Activated naive CD4-positive, alpha-beta T cell treated with anti-CD3 and anti-CD28 coated beads for 36 hours (primary cell): ENCODE measurements around the gene SUPT5H. TPM values are rescaled to one million over a fixed set of nuclear protein-coding genes. Genes with fewer than 3 reads are reported as not detected.

Source experiments
- CTCF ChIA-PET: fragments of 350-600 bp; sonication (Branson Sonifier 250); formaldehyde crosslinking; loops from one replicate; lab custom pipeline; 2021; ENCODE audit warnings: antibody characterized with exemption; lab: Charles Lee
- DNase-seq: peaks from one replicate; pipeline ENCODE4 v3.0.0-alpha.2; 2020
- H3K27ac Mint-ChIP-seq: one replicate; pipeline ENCODE4 v1.8.0; 2021; ENCODE audit warnings: mild to moderate bottlenecking, mixed read lengths
- H3K27me3 Mint-ChIP-seq: one replicate; pipeline ENCODE4 v1.8.0; 2021; ENCODE audit warnings: low read depth, mixed read lengths
- H3K36me3 Mint-ChIP-seq: one replicate; pipeline ENCODE4 v1.8.0; 2021; ENCODE audit warnings: low read depth, mixed read lengths
- H3K4me1 Mint-ChIP-seq: one replicate; pipeline ENCODE4 v1.8.0; 2021; ENCODE audit warnings: low read depth, mixed read lengths
- H3K4me3 Mint-ChIP-seq: one replicate; pipeline ENCODE4 v1.8.0; 2021; ENCODE audit warnings: mild to moderate bottlenecking, moderate library complexity, mixed read lengths
- H3K9me3 Mint-ChIP-seq: one replicate; pipeline ENCODE4 v1.8.0; 2021; ENCODE audit warnings: mixed read lengths
- intact Hi-C: fragments of 100-400 bp; cut with micrococcal nuclease; formaldehyde crosslinking; loops from one replicate; pipeline ENCODE4 v1.15.1; 2023
- total RNA-seq, 2 experiments: library from RNA; stranded (reverse); gene quantifications; one replicate each; pipeline ENCODE4 v1.2.3, GENCODE V29; 2021

Gene SUPT5H
- total RNA-seq, result 100 to 1,000 TPM; 129 to 139 TPM

DNA sequence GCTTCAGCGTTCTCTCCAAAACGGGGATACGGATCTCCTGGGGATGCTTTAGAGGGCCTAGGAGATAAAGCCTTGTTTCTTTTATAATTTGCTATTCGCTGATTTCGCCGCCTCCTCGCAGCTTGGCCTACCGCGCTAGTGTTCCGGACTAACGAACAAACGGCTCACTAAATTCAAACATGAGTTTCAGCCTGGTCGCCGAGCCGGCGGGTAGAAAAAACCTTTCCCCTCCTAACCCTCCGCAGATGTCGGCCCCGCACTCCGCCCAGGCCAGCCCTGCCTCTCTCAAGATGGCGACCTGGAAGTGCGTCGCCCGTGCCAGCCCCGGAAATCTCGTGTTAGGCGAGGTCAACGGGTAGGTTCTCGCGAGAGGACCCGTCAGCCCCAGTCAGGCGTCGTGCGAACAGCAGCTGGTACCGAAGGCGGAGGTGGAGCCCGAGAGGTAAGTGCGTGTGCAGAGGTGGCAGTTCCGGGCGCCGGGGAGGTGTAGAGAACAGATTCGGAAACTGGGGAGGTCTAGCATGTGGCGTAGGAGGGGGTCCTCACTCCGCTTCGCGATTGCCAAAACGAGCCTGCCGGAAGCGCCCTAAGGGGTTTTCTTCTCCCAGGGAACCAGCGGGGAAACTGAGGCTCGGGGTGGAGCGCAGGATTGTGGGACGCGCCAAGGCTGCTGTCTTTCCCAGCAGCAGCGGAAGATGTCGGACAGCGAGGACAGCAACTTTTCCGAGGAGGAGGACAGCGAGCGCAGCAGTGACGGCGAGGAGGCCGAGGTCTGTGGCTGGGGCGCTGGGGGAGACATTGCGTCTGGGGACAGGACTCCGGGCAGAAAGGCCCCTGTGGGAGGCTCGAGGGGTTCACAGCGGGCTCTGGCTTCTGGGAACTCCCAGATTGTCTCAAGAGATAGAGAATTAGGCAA lies at the start of gene SUPT5H:
Gene SUPT5H (plus strand): TSS at position 387 of the 916 bp plus-strand sequence. CDS start 309 bp downstream, at position 696.
- H3K27ac Mint-ChIP-seq, result peak within 1 kb of the TSS; percentile 96

DNA sequence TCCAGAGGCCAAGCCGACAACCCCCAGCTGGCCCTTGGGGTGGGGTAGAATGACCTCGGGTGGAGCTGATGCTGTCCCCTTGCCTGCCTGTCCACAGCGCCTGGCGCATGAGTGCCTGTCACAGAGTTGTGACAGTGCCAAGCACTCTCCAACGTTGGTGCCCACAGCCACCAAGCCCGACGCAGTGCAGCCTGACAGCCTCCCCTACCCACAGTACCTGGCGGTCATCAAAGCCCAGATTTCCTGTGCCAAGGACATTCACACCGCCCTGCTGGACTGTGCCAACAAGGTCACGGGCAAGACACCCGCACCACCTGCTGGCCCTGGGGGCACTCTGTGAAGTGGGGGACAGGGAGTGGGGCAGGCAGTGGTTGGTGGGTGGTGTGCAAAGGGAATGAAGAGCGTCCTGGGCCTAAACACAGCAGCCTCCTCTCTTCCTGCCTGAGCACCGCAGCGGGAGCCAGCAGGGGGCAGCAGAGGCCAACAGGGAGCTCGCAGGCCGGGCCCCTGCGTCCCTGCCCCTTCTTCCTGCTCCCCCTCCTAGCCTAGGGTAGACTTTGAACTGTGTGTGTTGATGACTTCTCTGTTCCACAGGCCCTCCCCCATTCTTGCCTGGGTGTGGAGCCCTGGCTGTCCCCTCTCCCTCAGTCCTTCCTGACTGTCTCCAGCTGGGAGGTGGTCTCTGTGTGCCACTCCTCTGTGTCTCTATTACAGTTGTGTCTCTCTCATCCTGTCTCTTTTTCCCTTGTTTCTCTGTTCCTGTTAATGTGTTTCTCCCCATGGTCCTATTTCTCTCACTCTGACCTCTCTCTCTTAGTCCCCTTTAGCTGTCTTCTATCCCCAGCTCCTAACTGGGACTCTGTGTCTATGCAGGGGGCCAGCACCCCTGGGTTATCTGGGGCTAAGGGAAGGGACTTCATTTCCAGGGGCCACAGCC lies 47.8 kb upstream of the SUPT5H start:
- CTCF ChIA-PET, result interaction anchor here (0.8 to 3.6 kb wide), 8 partner anchors 10 to 135 kb away, joined by 3 to 97 read pairs (median 4); partner anchors contain the start of genes EID2B, GMFG, PLEKHG2 and RPS16
- Mint-ChIP-seq H3K4me1 (peaks cover 63% of the 10 kb centered on the region), H3K9me3 (no peaks in the 10 kb centered on the region), H3K36me3 (peaks cover 18% of the 10 kb centered on the region), H3K27ac (peak overlapping the region; percentile 91), H3K27me3 (no peaks in the 10 kb centered on the region), H3K4me3 (peak overlapping the region; percentile 34)
- DNase-seq, result peak; percentile 96
- intact Hi-C loops, result loop anchor here (1.0 to 2.0 kb wide), 4 partner anchors 15 to 185 kb away; partner anchors contain the start of genes EID2B and PLEKHG2

More for the DNA sequence above, at the start of gene SUPT5H:
- CTCF ChIA-PET, result interaction anchor here (0.6 to 4.1 kb wide), 3 partner anchors 10 to 105 kb away, joined by 3 to 13 read pairs (median 5); partner anchors contain the start of gene RPS16
- H3K4me1 Mint-ChIP-seq, result peaks cover 48% of the 10 kb centered on the region
- peak; percentile 99 for DNase-seq
- H3K4me3 Mint-ChIP-seq, result peak within 1 kb of the TSS; percentile 99
- H3K27me3 Mint-ChIP-seq, result no peaks in the 10 kb centered on the region
- intact Hi-C loops, result loop anchor here (1.0 to 10.0 kb wide), 7 partner anchors 9 to 549 kb away; partner anchors contain the start of genes EID2, FBL, PLEKHG2 and TIMM50
- no peaks in the 10 kb centered on the region for H3K9me3 Mint-ChIP-seq
- peaks cover 36% of the 10 kb centered on the region for H3K36me3 Mint-ChIP-seq

DNA sequence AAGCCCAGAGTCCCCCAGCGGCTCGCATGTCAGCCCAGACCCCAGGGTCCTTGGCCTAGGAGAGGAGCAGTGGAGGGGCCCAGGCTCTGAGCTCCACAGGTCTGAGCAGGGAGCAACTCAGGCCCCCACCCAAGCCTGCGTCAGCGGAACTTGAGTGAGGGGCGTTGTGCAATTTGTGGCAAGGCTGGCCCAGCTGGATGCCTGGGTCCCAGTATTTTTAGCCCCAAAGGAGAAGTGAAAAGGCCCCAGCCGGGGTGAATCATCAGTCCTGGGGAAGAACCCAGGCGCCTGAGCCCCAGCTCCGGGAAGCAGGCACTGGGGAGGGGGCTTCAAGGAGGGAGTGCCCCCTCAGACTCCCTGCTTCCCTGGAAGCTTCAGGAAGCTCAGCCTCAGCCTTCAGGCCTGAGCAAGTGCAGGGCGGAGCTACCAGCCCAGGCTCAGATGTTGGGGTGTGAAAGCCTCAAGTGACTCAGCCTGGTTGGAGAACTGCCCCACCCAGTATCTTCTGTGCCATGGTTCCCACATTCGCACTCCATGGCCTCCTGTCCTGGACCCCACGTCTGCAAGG lies 47.0 kb upstream of the SUPT5H start:
- intact Hi-C loops, result loop anchor here (1.0 kb wide), 2 partner anchors 32 to 186 kb away; no protein-coding TSS in a partner anchor
- CTCF ChIA-PET, result interaction anchor here (0.8 to 3.6 kb wide), 8 partner anchors 10 to 134 kb away, joined by 3 to 97 read pairs (median 4); partner anchors contain the start of genes EID2B, GMFG, PLEKHG2 and RPS16
- Mint-ChIP-seq H3K4me3 (peak overlapping the region; percentile 34), H3K9me3 (no peaks in the 10 kb centered on the region), H3K4me1 (peaks cover 62% of the 10 kb centered on the region), H3K36me3 (peaks cover 18% of the 10 kb centered on the region), H3K27ac (peak overlapping the region; percentile 91), H3K27me3 (no peaks in the 10 kb centered on the region)
- DNase-seq, result peak; percentile 81

DNA sequence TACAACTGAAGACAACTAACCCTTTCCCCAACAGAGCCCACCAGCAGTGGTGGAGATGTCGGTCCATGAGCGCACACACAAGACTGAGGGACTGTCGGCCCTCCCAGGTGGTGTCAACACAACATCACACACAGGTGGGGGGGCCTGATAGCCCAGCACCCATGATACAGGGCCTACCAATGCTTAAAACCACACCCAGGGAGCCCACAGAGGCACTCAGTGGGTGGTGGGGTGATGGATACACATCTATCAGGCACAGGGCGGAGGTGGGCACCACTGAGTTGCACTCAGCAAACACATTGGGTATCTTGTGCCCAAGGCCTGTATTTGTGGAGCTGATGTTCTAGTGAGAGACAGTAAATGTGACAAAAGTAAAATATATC lies 45.7 kb upstream of the SUPT5H start:
- peak overlapping the region; percentile 39 for H3K27ac Mint-ChIP-seq
- H3K4me3 Mint-ChIP-seq, result no peak overlapping the region
- DNase-seq, result no peak
- H3K4me1 Mint-ChIP-seq, result peaks cover 64% of the 10 kb centered on the region
- peaks cover 13% of the 10 kb centered on the region for H3K36me3 Mint-ChIP-seq
- intact Hi-C loops, result loop anchor here (5.0 to 10.0 kb wide), 2 partner anchors 1028 to 1215 kb away; partner anchors contain the start of gene SERTAD1
- H3K9me3 Mint-ChIP-seq, result no peaks in the 10 kb centered on the region
- H3K27me3 Mint-ChIP-seq, result no peaks in the 10 kb centered on the region
- CTCF ChIA-PET, result interaction anchor here (2.0 to 4.7 kb wide), 2 partner anchors 8 to 12 kb away, joined by 7 to 45 read pairs; partner anchors contain the start of genes MED29 and PLEKHG2

DNA sequence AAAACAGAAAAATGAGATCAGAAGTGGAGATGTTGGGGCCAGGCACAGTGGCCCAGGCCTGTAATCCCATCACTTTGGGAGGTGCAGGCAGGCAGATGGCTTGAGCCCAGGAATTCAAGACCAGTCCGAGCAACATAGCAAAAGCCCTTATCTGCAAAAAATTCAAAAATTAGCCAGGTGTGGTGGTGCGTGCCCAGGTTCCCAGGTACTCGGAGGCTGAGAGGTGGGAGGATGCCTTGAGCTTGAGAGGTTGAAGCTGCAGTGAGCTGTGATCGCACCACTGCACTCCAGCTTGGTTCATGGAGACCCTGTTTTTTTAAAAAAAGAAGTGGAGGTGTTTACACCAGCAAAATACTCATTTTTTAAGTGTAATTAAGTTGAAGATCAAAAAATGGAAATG lies 45.3 kb upstream of the SUPT5H start:
- Mint-ChIP-seq H3K4me3 (no peak overlapping the region), H3K4me1 (peaks cover 67% of the 10 kb centered on the region), H3K36me3 (peaks cover 12% of the 10 kb centered on the region), H3K27ac (no peak overlapping the region), H3K9me3 (no peaks in the 10 kb centered on the region), H3K27me3 (no peaks in the 10 kb centered on the region)
- intact Hi-C loops, result loop anchor here (5.0 to 10.0 kb wide), 2 partner anchors 1027 to 1215 kb away; partner anchors contain the start of gene SERTAD1
- CTCF ChIA-PET, result interaction anchor here (2.0 to 4.7 kb wide), 2 partner anchors 8 to 12 kb away, joined by 7 to 45 read pairs; partner anchors contain the start of genes MED29 and PLEKHG2
- no peak for DNase-seq

DNA sequence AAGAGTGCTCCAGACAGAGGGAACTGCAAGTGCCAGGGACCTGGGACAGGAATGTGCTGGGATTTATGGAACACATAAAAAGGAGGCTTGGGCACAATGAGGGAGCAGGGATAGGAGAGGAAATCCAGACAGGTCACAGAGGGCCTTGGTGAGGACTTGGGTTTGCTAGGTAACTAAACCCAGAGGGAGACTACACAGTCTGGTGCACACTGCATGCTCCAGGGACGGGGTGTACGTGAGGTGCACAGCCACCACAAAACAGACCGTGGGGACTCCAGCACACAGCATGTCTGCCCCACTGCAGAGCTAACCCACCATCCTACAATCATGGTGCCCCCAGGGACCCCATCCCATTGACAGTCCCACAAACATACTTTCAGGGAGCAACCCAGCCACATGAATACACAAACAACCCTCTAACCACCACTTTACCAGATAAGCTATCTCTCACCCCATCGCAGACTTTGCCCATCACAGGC lies 44.3 kb upstream of the SUPT5H start:
- Mint-ChIP-seq H3K4me1 (peaks cover 73% of the 10 kb centered on the region), H3K36me3 (peaks cover 6% of the 10 kb centered on the region), H3K27ac (peak overlapping the region; percentile 93), H3K9me3 (no peaks in the 10 kb centered on the region), H3K27me3 (no peaks in the 10 kb centered on the region), H3K4me3 (peak overlapping the region; percentile 84)
- no peak for DNase-seq
- intact Hi-C loops, result loop anchor here (5.0 to 10.0 kb wide), 2 partner anchors 1026 to 1214 kb away; partner anchors contain the start of gene SERTAD1
- CTCF ChIA-PET, result interaction anchor here (1.3 to 4.7 kb wide), 3 partner anchors 10 to 132 kb away, joined by 6 to 45 read pairs (median 7); partner anchors contain the start of genes EID2B, MED29 and PLEKHG2

DNA sequence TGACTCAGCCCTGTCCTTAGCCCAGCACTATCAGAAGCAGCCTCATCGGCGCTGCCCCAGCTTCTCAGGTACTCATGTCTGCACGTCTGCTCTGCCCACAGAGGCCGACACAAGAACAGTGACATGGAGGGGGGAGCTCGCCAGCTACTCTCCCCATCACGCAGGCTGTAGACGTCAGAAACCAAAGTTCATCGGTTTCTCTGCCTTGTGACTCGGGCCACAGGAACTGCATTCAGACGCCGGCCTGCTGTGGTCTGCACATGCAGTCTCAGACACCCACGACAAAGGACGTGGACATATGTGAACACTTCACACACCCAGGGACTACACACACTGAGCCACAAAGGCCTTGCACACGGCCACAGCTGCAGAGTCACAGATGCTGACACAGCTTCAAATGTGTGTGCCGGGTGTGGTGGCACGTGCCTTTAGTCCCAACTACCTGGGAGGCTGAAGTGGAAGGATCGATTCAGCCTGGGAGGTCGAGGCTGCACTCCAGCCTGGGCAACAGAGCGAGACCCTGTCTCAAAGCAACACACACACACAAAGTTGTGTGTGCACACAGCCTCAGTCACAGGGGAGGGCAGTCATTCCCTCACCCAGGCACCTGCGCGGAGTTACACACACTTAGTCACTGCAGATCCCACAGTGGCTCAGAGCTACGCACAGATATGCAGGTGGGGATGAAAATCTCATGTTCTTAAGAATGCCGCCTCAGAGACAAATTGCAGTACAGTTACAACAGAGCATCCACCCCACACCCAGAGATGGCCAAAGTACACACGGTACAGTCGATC lies 43.6 kb upstream of the SUPT5H start:
- Mint-ChIP-seq H3K4me1 (peaks cover 75% of the 10 kb centered on the region), H3K9me3 (no peaks in the 10 kb centered on the region), H3K27me3 (no peaks in the 10 kb centered on the region), H3K27ac (peak overlapping the region; percentile 93), H3K36me3 (peaks cover 8% of the 10 kb centered on the region), H3K4me3 (peak overlapping the region; percentile 84)
- intact Hi-C loops, result loop anchor here (1.0 to 10.0 kb wide), 4 partner anchors 10 to 1213 kb away; partner anchors contain the start of genes MED29, PAF1, PLEKHG2 and SERTAD1
- CTCF ChIA-PET, result interaction anchor here (1.3 to 4.7 kb wide), 3 partner anchors 10 to 131 kb away, joined by 6 to 45 read pairs (median 7); partner anchors contain the start of genes EID2B, MED29 and PLEKHG2
- peak; percentile 86 for DNase-seq

DNA sequence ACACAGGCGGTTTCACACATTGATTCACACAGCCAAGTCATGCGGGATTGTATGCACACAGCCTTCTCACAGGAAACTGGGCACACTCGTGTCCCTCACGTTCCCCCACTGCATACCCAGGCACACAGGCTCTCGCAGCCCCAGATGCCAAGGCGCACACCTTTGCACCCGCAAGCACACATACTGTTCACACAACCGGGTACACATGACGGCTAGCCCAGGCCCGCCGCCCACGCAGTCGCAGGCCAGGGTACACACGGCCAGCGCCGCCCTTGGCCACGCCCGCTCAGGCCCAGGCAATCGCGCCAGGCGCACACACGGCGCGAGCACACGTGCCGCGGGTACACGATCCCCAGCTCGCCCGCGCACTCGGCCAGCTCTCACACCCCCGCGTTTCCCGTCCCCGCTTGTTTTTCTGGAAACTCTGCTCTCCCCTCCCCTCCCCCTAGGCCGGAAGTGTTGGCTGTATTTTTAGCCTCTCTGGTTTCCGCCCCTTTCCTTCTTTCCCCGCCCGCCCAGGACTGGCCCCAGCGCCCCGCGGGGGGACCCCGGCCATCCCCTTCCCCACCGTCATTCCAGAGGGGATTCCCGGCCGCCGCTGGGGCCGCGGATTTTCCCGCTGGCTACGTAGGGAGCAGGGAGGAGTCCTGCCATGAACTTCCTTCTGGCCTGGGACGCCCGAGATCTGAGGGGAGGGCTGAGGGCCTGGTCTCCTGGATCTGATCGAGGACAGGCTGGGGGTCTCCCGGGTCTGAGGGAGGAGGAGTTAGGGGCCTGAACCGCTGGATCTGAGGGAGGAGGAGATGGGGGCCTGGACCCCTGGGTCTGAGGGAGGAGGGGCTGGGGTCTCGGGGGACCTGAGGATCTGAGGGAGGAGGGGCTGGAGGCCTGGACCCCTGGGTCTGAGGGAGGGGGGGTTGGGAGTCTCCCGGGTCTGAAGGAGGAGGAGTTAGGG lies 42.8 kb upstream of the SUPT5H start:
- H3K4me3 Mint-ChIP-seq, result peak overlapping the region; percentile 84
- peak overlapping the region; percentile 93 for H3K27ac Mint-ChIP-seq
- H3K27me3 Mint-ChIP-seq, result no peaks in the 10 kb centered on the region
- no peaks in the 10 kb centered on the region for H3K9me3 Mint-ChIP-seq
- DNase-seq, result peak; percentile 94
- CTCF ChIA-PET, result interaction anchor here (4.7 kb wide), 1 partner anchor 9 kb away, joined by 45 read pairs; the partner anchor contains the start of gene PLEKHG2
- H3K4me1 Mint-ChIP-seq, result peaks cover 69% of the 10 kb centered on the region
- intact Hi-C loops, result loop anchor here (1.0 to 10.0 kb wide), 4 partner anchors 10 to 1212 kb away; partner anchors contain the start of genes MED29, PAF1, PLEKHG2 and SERTAD1
- peaks cover 17% of the 10 kb centered on the region for H3K36me3 Mint-ChIP-seq
